ENCODE data around the gene PHB1. TPM values are rescaled to one million over a fixed set of nuclear protein-coding genes. Genes with fewer than 3 reads are reported as not detected.

PHB1 gene
- 284 TPM for polyA plus RNA-seq (2012; ENCODE audit: insufficient read depth, insufficient read length)

DNA sequence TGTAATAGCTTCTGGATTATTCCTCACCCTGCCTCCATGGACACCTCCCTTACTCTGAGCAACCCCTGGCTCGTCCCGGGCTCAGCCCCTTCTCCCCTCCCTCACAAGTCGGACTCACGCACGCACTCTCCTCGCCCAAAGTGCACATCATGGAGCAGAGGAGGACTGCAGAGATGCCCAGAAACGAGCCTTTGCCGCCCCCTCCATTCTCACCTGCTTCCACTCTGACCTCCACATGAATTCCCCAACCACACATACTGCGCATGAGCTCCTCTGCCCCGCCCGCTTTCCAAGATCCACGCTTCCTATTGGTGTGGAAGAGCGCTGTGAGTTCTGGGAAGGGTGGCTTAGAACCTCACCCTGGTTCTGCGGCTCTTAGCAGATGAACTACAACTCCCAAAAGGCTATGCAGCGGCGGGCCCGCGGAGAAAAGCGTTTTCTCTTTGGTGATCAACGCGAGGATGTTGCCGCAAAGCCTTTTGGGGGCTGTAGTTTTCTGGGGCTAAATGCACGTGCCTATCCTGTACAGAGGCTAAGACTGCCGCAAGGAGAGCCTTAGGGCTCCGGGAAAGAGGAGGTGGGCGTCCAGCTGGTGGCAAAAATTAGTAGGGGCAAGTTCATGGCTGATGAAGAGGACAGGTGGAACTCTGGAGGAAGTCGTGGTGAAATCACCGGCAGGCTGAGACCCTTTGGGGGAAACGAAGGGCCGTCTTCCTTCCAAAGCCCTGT is at the start of gene PHB1:
PHB1 (minus strand) TSS at position 261 of the 729 bp plus-strand sequence. CDS start 1,618 bp downstream, outside the sequence.
- peak within 1 kb of the TSS; percentile 99 for H3K4me3 ChIP-seq (ENCODE audit: low read length)
- DNase-seq (ENCODE audit: low read depth, low spot score), result peak; percentile 97

DNA sequence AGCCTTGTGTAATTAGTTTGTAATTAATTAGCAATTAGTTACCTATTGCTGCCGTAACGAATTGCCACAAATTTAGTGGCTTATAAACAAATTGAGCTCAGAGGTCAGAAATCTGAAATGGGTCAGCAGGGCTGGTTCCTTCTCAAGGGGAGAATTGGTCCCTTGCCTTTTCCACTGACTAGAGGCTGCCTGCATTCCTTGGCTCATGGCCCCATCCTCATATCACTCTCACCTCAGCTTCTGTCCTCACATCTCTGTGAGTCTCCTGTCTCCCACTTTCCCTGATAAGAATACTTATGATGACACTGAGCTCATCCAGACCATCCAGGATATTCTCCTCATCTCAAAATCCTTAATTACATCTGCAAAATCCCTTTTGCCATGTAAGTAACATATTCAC is 49.4 kb upstream of the PHB1 start:
- H3K4me3 ChIP-seq (ENCODE audit: low read length), result no peak overlapping the region

DNA sequence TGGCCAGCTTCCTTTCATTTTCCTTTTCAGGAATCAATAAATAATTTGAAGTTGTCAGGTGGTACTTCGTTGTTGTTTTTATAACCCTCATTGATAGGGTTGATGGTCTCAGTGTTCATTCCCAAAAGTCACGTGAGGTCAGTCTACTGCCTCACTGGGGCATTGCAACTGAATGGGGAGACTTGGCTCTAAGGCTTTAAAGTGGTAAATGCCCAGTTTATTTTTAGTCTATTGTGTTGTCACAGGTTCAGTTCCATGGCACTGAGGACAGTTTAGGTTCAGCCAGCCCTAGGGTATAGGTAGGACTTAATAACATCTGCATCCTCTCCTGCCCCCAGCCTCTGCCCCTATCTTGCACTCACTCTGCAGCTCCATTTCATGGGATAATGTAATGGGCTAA is 46.9 kb upstream of the PHB1 start:
- no peak for DNase-seq (ENCODE audit: low read depth, low spot score)
- H3K4me3 ChIP-seq (ENCODE audit: low read length), result no peak overlapping the region

More for the DNA sequence above, 49.4 kb upstream of the PHB1 start:
- DNase-seq (ENCODE audit: low read depth, low spot score), result no peak

DNA sequence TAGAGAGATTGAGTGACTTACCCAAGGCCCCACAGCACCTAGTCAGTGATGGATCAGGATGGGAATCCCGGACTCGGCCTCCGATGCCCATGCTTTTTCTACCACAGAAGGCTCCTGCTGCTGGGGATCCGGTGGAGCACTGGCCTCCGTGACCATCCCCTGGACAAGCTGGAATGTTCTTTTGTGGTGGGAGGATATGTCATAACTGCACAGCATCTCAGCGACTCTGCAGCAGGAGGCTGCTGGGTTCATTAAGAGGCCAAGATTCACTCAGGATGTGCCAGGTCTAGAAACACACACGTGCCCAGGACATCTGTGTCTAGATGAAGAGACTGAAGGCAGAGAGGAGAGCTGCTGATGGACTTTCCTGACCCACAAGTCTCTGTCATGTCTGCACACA is 45.7 kb upstream of the PHB1 start:
- DNase-seq (ENCODE audit: low read depth, low spot score), result no peak
- H3K4me3 ChIP-seq (ENCODE audit: low read length), result no peak overlapping the region

DNA sequence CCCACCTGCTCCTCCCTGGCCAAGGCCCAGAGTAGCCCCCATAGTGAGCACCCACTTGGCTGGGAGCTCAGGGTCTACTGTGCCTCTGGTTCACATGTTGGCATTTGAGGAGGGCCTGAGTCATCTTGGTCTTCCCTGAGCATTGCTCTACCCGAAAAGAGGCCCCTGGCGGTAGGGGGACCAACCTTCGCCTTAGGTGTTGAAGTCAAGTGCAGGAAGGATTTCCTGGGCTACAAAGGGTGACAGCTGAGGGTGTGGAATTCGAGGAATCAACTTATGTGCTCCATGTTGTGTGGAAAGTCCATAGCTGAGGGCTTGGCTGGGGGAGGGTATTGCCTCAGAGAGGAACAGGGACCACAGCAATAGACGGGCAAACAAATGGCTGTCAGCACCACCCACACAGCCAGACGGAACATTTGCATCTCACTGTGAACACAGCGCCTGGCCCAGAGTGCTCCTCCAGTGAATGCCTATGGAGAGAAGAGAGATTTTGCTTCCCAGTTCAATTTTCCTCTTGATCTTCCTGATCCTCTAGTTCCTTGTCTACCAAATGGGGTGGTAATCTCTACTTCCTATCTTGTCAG is 44.8 kb upstream of the PHB1 start:
- no peak overlapping the region for H3K4me3 ChIP-seq (ENCODE audit: low read length)
- DNase-seq (ENCODE audit: low read depth, low spot score), result no peak

DNA sequence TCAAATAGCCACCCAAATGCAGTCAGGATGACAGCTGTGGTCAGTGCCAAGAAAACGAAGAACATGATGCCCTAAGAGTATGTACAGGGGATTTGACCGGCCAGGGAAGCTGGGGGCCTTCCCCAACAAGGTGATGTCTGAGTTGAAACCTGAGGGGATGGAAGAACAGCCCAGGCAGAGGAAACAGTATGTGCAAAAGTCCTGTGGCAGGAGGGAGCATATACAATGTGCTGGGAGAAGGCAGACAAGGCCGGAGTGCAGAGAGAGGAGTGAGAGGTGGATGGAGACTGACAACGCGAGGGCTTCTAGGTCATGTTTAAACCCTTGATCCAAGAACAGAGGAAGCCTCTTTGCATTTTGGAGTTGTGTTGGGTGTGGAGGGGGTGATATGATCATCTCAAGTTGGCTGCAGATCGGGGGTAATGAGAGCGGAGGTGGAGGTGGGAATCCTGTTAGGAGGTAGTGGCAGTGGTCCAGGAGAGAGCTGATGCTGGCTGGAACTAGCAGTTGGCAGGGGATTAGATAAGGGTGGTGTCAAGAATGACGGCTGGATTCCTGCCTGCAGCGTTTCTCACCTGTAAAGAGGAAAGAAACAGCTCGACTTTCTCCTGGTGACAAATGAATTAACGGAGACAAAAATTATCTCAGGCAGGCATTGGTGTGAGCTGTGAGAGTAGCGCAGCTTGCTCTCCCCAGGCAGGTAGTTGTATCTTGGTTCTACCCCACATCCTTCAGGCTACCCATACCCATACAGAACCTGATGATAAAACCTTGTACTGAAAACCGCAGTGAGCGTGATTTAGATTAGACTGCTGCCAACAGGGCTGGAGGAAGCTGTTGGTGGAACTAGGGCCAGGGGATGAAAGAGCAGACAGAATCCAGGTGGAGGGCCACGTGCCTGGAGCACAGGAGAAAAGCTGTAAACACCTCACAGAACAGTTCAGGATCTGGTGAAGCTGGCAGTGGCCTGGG is 43.2 kb upstream of the PHB1 start:
- DNase-seq (ENCODE audit: low read depth, low spot score), result peak; percentile 67
- H3K4me3 ChIP-seq (ENCODE audit: low read length), result no peak overlapping the region

- no peak overlapping the region for H3K4me3 ChIP-seq (ENCODE audit: low read length)
- no peak for DNase-seq (ENCODE audit: low read depth, low spot score)
Measured at GRCh38 chr17:49456183-49456965, 41.7 kb upstream of the PHB1 start.

DNA sequence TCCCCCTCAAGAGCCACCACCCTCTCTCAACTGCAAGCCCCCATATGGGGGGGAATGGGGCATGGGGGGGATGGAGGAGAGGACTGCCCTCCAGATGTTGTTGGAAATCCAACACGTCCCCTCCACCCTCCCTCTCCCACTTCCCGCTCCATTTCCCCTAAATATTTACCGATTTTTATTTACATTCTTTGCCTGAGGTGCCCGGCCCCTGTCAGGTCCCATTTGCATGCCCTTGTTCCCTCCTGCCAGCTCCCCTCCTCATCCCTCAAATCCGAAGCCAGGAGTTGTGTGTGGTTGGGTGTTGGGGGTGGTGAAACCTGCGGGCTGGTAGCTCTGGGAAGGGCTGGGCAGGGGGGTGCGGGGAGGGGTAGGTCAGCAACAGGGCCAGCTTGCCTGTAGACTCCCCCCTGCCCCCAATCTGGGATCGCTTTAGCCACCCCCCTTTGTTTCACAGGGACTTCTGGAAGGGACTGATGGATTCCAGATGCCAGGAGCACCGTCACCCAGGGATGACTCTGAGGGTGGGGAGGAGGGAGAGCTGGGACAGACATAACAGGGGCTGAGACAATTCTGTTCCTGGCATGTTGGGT is 40.7 kb upstream of the PHB1 start:
- H3K4me3 ChIP-seq (ENCODE audit: low read length), result no peak overlapping the region
- no peak for DNase-seq (ENCODE audit: low read depth, low spot score)

DNA sequence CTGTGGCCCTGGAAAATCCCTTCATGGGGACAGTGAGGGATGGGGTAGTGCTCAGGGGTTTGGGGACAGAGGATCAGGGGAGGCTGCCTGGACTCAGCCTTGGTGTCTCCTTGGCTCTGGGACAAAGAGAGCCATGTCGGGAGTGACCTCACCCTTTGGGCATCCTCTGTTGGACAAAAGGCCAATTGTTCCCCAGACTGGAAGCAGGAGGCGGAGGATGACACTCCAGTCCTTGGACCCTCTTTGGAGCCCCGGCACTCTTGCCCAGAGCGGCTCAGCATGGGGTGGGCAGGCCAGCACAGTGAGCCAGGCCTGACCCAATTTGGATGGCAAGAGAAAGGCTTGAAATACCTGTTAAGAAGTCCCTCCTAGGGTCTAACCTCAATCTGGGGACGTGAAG is 39.4 kb upstream of the PHB1 start:
- DNase-seq (ENCODE audit: low read depth, low spot score), result no peak
- H3K4me3 ChIP-seq (ENCODE audit: low read length), result no peak overlapping the region

GRCh38 chr17:49452661-49453060 is 38.0 kb upstream of the PHB1 start:
- no peak overlapping the region for H3K4me3 ChIP-seq (ENCODE audit: low read length)
- no peak for DNase-seq (ENCODE audit: low read depth, low spot score)

DNA sequence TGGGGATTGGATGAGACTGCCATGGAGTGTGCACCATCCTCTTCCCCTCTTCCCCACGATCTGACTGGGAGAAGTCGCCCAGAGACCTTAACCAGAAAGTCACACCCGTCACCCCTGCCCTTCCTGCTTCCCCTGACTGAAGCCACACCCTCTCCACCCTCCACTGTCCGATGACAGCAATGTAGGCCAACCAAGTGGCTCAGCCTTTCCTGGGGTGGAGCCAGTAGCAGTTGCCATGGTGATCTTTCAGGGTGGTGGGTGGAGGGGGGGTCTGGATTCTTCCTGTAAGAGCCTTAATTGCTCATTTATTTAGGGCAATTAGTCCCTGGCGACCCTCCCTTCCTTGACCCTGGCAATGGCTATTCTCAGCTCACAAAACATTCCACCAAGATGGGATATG is 37.5 kb upstream of the PHB1 start:
- peak; percentile 25 for DNase-seq (ENCODE audit: low read depth, low spot score)
- no peak overlapping the region for H3K4me3 ChIP-seq (ENCODE audit: low read length)

DNA sequence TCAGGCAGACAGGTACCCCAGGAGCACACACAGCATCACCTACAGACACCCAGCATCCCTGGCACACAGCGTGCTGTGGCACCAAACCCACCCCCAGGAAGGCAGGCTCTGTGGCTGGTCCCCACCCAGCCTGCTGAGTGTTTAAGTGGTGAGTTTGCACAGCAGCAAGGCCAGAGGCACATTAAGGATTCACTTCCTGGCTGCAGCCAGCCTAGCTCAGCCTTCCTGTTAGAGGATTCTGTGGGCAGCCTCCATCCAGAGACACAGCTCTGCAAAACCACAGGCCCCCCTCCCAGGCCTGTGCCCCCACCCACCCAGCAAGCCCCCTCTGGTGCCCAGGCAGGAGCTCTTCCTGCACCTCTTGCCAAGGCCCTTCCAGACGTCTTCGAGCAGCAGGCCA is 36.1 kb upstream of the PHB1 start:
- peak; percentile 53 for DNase-seq (ENCODE audit: low read depth, low spot score)
- no peak overlapping the region for H3K4me3 ChIP-seq (ENCODE audit: low read length)

- no peak overlapping the region for H3K4me3 ChIP-seq (ENCODE audit: low read length)
- DNase-seq (ENCODE audit: low read depth, low spot score), result no peak
Measured at GRCh38 chr17:49450181-49450580, 35.5 kb upstream of the PHB1 start.

- no peak for DNase-seq (ENCODE audit: low read depth, low spot score)
- H3K4me3 ChIP-seq (ENCODE audit: low read length), result no peak overlapping the region
Measured at GRCh38 chr17:49447628-49448302, 33.1 kb upstream of the PHB1 start.

- no peak overlapping the region for H3K4me3 ChIP-seq (ENCODE audit: low read length)
- no peak for DNase-seq (ENCODE audit: low read depth, low spot score)
Measured at GRCh38 chr17:49445591-49445990, 30.9 kb upstream of the PHB1 start.

DNA sequence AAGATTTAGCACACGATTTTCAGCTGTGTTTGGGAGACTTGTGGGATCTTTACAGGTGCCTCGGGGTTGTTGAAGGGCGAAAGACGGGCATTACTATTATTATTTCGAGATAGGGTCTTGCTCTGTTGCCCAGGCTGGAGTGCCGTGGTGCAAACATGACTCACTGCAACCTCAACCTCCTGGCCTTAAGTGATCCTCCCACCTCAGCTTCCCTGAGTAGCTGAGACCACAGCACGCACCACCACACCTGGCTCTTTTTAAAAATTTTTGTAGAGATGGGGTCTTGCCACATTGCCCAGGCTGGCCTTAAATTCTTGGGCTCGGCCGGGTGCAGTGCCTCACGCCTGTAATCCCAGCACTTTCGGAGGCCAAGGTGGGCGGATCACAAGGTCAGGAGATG is 29.7 kb upstream of the PHB1 start:
- no peak for DNase-seq (ENCODE audit: low read depth, low spot score)
- H3K4me3 ChIP-seq (ENCODE audit: low read length), result no peak overlapping the region

- DNase-seq (ENCODE audit: low read depth, low spot score), result no peak
- H3K4me3 ChIP-seq (ENCODE audit: low read length), result no peak overlapping the region
Measured at GRCh38 chr17:49443862-49444261, 29.2 kb upstream of the PHB1 start.

- no peak for DNase-seq (ENCODE audit: low read depth, low spot score)
- no peak overlapping the region for H3K4me3 ChIP-seq (ENCODE audit: low read length)
Measured at GRCh38 chr17:49442041-49442440, 27.4 kb upstream of the PHB1 start.

All from Jurkat, Clone E6-1 (cell line).